ENCODE data around the gene GRK5. TPM values are rescaled to one million over a fixed set of nuclear protein-coding genes. Genes with fewer than 3 reads are reported as not detected.
A peak's percentile ranks its signal among the peaks of the same experiment; 100 is the strongest.

GRK5 gene
- total RNA-seq, 1 experiment from 2014 or later, result 29.0 TPM

GRCh38 chr10:119288574-119289001 lies 81.2 kb downstream of the GRK5 start:
- no peak overlapping the region for H3K4me3 ChIP-seq (ENCODE audit: low read depth in 2 of 2, low read length in 2 of 2)
- in situ Hi-C loops (cut with HindIII; ENCODE audit: low pct_unique_long_range_greater_than_20kb, low sequenced_read_pairs) (no loop called here), intact Hi-C loops (cut with micrococcal nuclease; ENCODE audit: unreplicated experiment) (no loop called here)
- DNase-seq (ENCODE audit: low read depth, low spot score) (no peak), ATAC-seq (no peak)
- no peaks in the 10 kb centered on the region for H3K9me3 ChIP-seq (ENCODE audit: control insufficient read depth, insufficient read depth, low read depth, low read length)
- H3K27me3 ChIP-seq (ENCODE audit: control insufficient read depth, insufficient read depth, low read length), result no peaks in the 10 kb centered on the region
- ChIA-PET POLR2A (no interaction called here), CTCF (no interaction called here)
- no peaks in the 10 kb centered on the region for H3K36me3 ChIP-seq (ENCODE audit: control insufficient read depth, insufficient read depth, low read length)
- no peak overlapping the region for H3K27ac ChIP-seq (ENCODE audit: low read length)
- TF ChIP-seq SIN3A (IDR thresholded peaks at IDR 0.05; ENCODE audit: borderline replicate concordance, insufficient read depth, low read depth, low read length) (no peak), POLR2AphosphoS5 (IDR thresholded peaks at IDR 0.05; ENCODE audit: low read depth, low read length) (no peak), TCF7L2 (IDR thresholded peaks at IDR 0.05; ENCODE audit: low read depth, low read length) (no peak), REST (IDR thresholded peaks at IDR 0.05; ENCODE audit: insufficient read depth in 1 of 2, low read depth in 2 of 2, low read length in 1 of 2) (no peak), CTCF (IDR thresholded peaks at IDR 0.05) (no peak)
- peaks cover 59% of the 10 kb centered on the region for H3K4me1 ChIP-seq (ENCODE audit: control insufficient read depth, insufficient read depth, low read length)
- BruUV-seq (replicated peaks), result no TSS peak

- Histone ChIP-seq H3K27ac (ENCODE audit: low read length) (peak overlapping the region; percentile 68), H3K9me3 (ENCODE audit: control insufficient read depth, insufficient read depth, low read depth, low read length) (no peaks in the 10 kb centered on the region), H3K4me3 (ENCODE audit: low read depth in 2 of 2, low read length in 2 of 2) (no peak overlapping the region), H3K27me3 (ENCODE audit: control insufficient read depth, insufficient read depth, low read length) (no peaks in the 10 kb centered on the region), H3K4me1 (ENCODE audit: control insufficient read depth, insufficient read depth, low read length) (peaks cover 58% of the 10 kb centered on the region), H3K36me3 (ENCODE audit: control insufficient read depth, insufficient read depth, low read length) (no peaks in the 10 kb centered on the region)
- ChIA-PET POLR2A (no interaction called here), CTCF (interaction anchor here (0.5 to 0.6 kb wide), 2 partner anchors 19 to 35 kb away, joined by 3 read pairs; no protein-coding TSS in a partner anchor)
- intact Hi-C loops (cut with micrococcal nuclease; ENCODE audit: unreplicated experiment), result no loop called here
- in situ Hi-C loops (cut with HindIII; ENCODE audit: low pct_unique_long_range_greater_than_20kb, low sequenced_read_pairs), result no loop called here
- no TSS peak for BruUV-seq (replicated peaks)
- ATAC-seq (no peak), DNase-seq (ENCODE audit: low read depth, low spot score) (no peak)
- TF ChIP-seq SIN3A (IDR thresholded peaks at IDR 0.05; ENCODE audit: borderline replicate concordance, insufficient read depth, low read depth, low read length) (no peak), TCF7L2 (IDR thresholded peaks at IDR 0.05; ENCODE audit: low read depth, low read length) (no peak), POLR2AphosphoS5 (IDR thresholded peaks at IDR 0.05; ENCODE audit: low read depth, low read length) (no peak), CTCF (IDR thresholded peaks at IDR 0.05) (no peak), REST (IDR thresholded peaks at IDR 0.05; ENCODE audit: insufficient read depth in 1 of 2, low read depth in 2 of 2, low read length in 1 of 2) (no peak)
These were observed 82.0 kb downstream of the GRK5 start for GRCh38 chr10:119289227-119289920.

Data from Panc1 (cell line).